ENCODE data around the gene TACC2.

DNA sequence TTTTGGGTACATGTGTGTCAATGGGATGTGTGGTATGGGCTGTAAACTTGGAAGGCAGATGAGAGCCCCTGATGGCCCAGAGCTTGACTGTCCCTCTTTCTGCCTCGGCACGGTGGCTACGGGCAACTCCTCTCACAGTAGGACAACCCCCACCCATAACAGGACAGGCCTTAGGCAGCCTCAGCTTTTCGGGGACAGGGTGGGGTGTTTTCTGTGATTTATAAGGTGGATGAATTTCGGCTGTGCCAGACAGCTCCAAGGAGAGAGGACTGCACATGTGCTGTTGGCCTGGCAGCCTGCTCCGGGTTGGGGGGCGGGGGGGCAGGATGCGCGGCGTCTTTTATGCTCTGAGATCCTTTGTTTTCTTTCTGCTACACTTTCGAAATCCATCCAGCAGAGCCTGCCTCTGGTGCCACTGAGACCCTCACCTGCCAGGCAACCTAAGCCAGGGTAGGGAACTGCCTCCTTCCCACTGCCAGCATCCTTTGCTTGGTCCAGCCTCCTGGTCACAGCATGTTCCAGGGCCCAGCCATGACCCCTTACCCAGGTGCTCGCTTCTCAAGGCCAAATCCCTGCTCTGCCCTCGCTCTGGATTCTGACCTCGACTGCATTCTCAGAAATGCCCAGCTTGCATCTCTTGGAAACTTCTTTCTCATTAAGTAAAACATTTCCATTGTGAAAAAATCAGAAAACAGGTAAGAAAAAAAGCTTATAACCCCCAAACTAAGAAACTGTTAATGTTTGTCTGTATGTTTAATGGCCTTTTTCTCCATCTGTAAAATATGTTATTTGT lies 266.7 kb downstream of the TACC2 start:
- TF ChIP-seq CTCF (IDR thresholded peaks at IDR 0.05) (no peak), POLR2A (IDR thresholded peaks at IDR 0.05) (no peak)

All from lower leg skin (tissue), 3 donors.